Measurements from ENCODE around the gene GMDS. TPM values are rescaled to one million over a fixed set of nuclear protein-coding genes. Genes with fewer than 3 reads are reported as not detected.
A peak's percentile ranks its signal among the peaks of the same experiment; 100 is the strongest.

Gene GMDS
- total and polyA plus RNA-seq, 2 of the 13 experiments (the other 11 are each of a cell fraction or from before 2014, with no cell fraction given) = 64.4 to 112 TPM

DNA sequence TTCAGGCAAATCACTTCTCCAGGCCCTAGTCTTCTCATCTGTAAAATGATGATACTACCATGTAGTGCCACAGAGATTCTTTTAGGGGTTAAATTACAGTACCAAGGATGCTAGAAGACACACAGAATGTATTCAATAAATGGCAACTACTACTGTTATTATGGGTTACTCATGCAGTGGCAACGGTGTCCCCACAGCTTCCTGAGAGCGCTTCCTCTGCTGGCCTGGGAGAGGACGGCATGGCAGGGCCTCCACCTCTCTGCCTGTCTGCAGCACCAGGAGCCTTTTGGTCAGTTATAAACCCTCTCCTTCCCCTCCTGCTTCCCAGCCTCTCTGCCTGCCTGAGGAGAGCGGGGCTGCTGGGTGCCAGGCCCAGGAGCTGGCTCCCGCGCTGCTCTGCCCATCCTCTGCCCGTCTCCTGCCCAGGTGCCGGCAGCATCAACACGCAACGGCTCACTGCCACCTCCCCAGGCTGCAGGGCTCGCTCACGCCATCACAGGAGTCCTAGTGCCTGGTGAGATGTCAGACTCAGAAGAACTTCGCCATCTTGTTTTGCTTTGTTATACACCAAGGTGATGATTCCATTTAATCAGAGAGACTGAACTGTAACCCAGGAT lies 465.0 kb downstream of the GMDS start (continued):
- no peak for TF ChIP-seq ZNF496 (CRISPR knock-in tag; IDR thresholded peaks at IDR 0.05; ENCODE audit: insufficient replicate concordance)
- TF ChIP-seq ZNF350 (CRISPR knock-in tag; IDR thresholded peaks at IDR 0.05; ENCODE audit: borderline replicate concordance, low read depth) = no peak
- no peak for TF ChIP-seq ZNF597 (CRISPR knock-in tag; IDR thresholded peaks at IDR 0.05)

- no peaks in the 10 kb centered on the region for H3K79me2 ChIP-seq (ENCODE audit: insufficient read depth, low read length)
- CTCF ChIA-PET (ENCODE audit: low intra/inter-chr PET ratio, low total read pairs) = no interaction called here
- TF ChIP-seq ZNF121 (CRISPR knock-in tag; IDR thresholded peaks at IDR 0.05) = no peak
- peak; percentile 25 for TF ChIP-seq HNRNPH1 (optimal IDR thresholded peaks at IDR 0.05; ENCODE audit: low read depth, low read length)
- no peak overlapping the region for H3K4me2 ChIP-seq (ENCODE audit: low read depth, low read length)
- WGBS (ENCODE audit: low lambda C conversion rate) = 93% methylated on average over 10 of the region's 10 CpGs
- H2AFZ ChIP-seq (ENCODE audit: low read length) = no peak overlapping the region
- H3K27ac ChIP-seq (ENCODE audit: extremely low read length, insufficient read depth, low read length) = no peak overlapping the region
- ATAC-seq (0 out of 3 replicates have a peak, but pooled peaks have one; percentile 13), FAIRE-seq (no peak), DNase-seq (ENCODE audit: low spot score) (no peak)
- peaks cover 23% of the 10 kb centered on the region for H3K4me1 ChIP-seq (ENCODE audit: insufficient read depth, low read length)
- POLR2A ChIA-PET = no interaction called here
- H3K4me3 ChIP-seq (replicated peaks in 1 of 3; ENCODE audit: insufficient read depth in 1 of 3, low read depth in 2 of 3, low read length in 3 of 3) = no peak overlapping the region
- no peaks in the 10 kb centered on the region; the same call in 1 of the 2 replicates for H4K20me1 ChIP-seq (ENCODE audit: insufficient read depth, low read length)
- intact Hi-C loops (cut with micrococcal nuclease; ENCODE audit: unreplicated experiment) = no loop called here
- no TSS peak for BruUV-seq (replicated peaks)
- H3K9me3 ChIP-seq (ENCODE audit: low read length) = no peaks in the 10 kb centered on the region
- no peaks in the 10 kb centered on the region for H3K27me3 ChIP-seq (ENCODE audit: control insufficient read depth in 1 of 2, insufficient read depth in 2 of 2, low read length in 2 of 2)
- H3K9ac ChIP-seq (ENCODE audit: insufficient read depth, low read depth, low read length) = no peak overlapping the region
- in situ Hi-C loops (cut with HindIII; ENCODE audit: extremely low pct_ligation_motif_present, low pct_unique_long_range_greater_than_20kb) = no loop called here
- H3K36me3 ChIP-seq (replicated peaks in 1 of 2; ENCODE audit: control insufficient read depth in 1 of 2, insufficient read depth in 2 of 2, low read length in 2 of 2) = peaks cover 7 to 37% of the 10 kb centered on the region in 2 experiments; a peak in 4 of 5 replicates
Measured at GRCh38 chr6:1778686-1779235, 466.6 kb downstream of the GMDS start.
